ENCODE measurements around the gene SLC39A11. TPM values are rescaled to one million over a fixed set of nuclear protein-coding genes. Genes with fewer than 3 reads are reported as not detected.

SLC39A11 gene
- polyA plus RNA-seq, 1 of the 3 experiments (the other 2 are of a cell fraction), result 23.5 TPM

GRCh38 chr17:73039282-73039681, 53.2 kb downstream of the SLC39A11 start:
- Histone ChIP-seq H3K27ac (ENCODE audit: low read depth in 2 of 2, low read length in 1 of 2) (no peak overlapping the region), H2AFZ (ENCODE audit: low read depth) (no peak overlapping the region), H3K36me3 (replicated peaks in 1 of 2; ENCODE audit: control insufficient read depth in 1 of 2, insufficient read depth in 2 of 2, low read length in 1 of 2) (peaks cover 0 to 7% of the 10 kb centered on the region in 2 experiments), H3K4me1 (ENCODE audit: control insufficient read depth in 1 of 2, insufficient read depth in 2 of 2, low read depth in 1 of 2, low read length in 1 of 2) (peaks cover 9 to 14% of the 10 kb centered on the region in 2 experiments; a peak in 3 of 4 replicates), H3K27me3 (ENCODE audit: insufficient read depth) (no peaks in the 10 kb centered on the region), H3K9me3 (peaks cover 10% of the 10 kb centered on the region; the same call in 1 of the 2 replicates), H3F3A (replicated peaks; ENCODE audit: insufficient read depth) (peaks cover 16% of the 10 kb centered on the region), H3K9me2 (no peaks in the 10 kb centered on the region), H3K79me2 (ENCODE audit: insufficient read depth) (no peaks in the 10 kb centered on the region), H3K4me2 (no peak overlapping the region), H3K4me3 (ENCODE audit: low read depth in 2 of 2, low read length in 1 of 2) (no peak overlapping the region), H3K9ac (no peak overlapping the region), H4K20me1 (ENCODE audit: insufficient read depth) (peaks cover 4% of the 10 kb centered on the region; the same call in 1 of the 2 replicates)
- TF ChIP-seq GABPA (IDR thresholded peaks at IDR 0.05; ENCODE audit: low read depth) (no peak), PBX3 (IDR thresholded peaks at IDR 0.05) (no peak), TAF1 (IDR thresholded peaks at IDR 0.05; ENCODE audit: borderline replicate concordance, low read depth, low read length) (no peak), IRF3 (IDR thresholded peaks at IDR 0.05; ENCODE audit: low read depth, low read length) (no peak), YY1 (IDR thresholded peaks at IDR 0.05; ENCODE audit: low read depth) (no peak), ELF1 (IDR thresholded peaks at IDR 0.05) (no peak), POLR2AphosphoS5 (IDR thresholded peaks at IDR 0.05; ENCODE audit: low read depth, low read length) (no peak)
- DNase-seq, result no peak
- CTCF ChIA-PET, result interaction anchor here (1.1 to 1.7 kb wide), 4 partner anchors 9 to 314 kb away, joined by 3 to 7 read pairs (median 4); no protein-coding TSS in a partner anchor
- POLR2A ChIA-PET, result no interaction called here
- WGBS (ENCODE audit: low lambda C conversion rate), result 94% methylated on average over 9 of the region's 9 CpGs

- Histone ChIP-seq H3K27ac (ENCODE audit: low read depth in 2 of 2, low read length in 1 of 2) (no peak overlapping the region), H3K27me3 (ENCODE audit: insufficient read depth) (no peaks in the 10 kb centered on the region), H3K9ac (no peak overlapping the region), H3K4me1 (ENCODE audit: control insufficient read depth in 1 of 2, insufficient read depth in 2 of 2, low read depth in 1 of 2, low read length in 1 of 2) (peaks cover 5 to 15% of the 10 kb centered on the region in 2 experiments; a peak in 1 of 4 replicates), H3F3A (replicated peaks; ENCODE audit: insufficient read depth) (peaks cover 7% of the 10 kb centered on the region), H2AFZ (ENCODE audit: low read depth) (no peak overlapping the region), H3K4me3 (ENCODE audit: low read depth in 2 of 2, low read length in 1 of 2) (no peak overlapping the region), H3K9me2 (no peaks in the 10 kb centered on the region), H3K9me3 (no peaks in the 10 kb centered on the region), H4K20me1 (ENCODE audit: insufficient read depth) (no peaks in the 10 kb centered on the region), H3K4me2 (no peak overlapping the region), H3K36me3 (replicated peaks in 1 of 2; ENCODE audit: control insufficient read depth in 1 of 2, insufficient read depth in 2 of 2, low read length in 1 of 2) (no peaks in the 10 kb centered on the region), H3K79me2 (ENCODE audit: insufficient read depth) (no peaks in the 10 kb centered on the region)
- ChIA-PET POLR2A (no interaction called here), CTCF (interaction anchor here (1.4 to 2.4 kb wide), 3 partner anchors 18 to 303 kb away, joined by 3 to 10 read pairs (median 7); no protein-coding TSS in a partner anchor)
- no peak for DNase-seq
- no peak for TF ChIP-seq NRF1 (IDR thresholded peaks at IDR 0.05; ENCODE audit: low read depth, low read length)
- no peak for TF ChIP-seq GABPA (IDR thresholded peaks at IDR 0.05; ENCODE audit: low read depth)
- no peak for TF ChIP-seq SMC3 (IDR thresholded peaks at IDR 0.05; ENCODE audit: low read depth, low read length)
- no peak for TF ChIP-seq EP300 (IDR thresholded peaks at IDR 0.05; ENCODE audit: borderline replicate concordance in 1 of 2, low read depth in 1 of 2, low read length in 1 of 2)
- TF ChIP-seq USF1 (IDR thresholded peaks at IDR 0.05; ENCODE audit: borderline replicate concordance, low read depth), result no peak
- TF ChIP-seq ZBTB33 (IDR thresholded peaks at IDR 0.05; ENCODE audit: borderline replicate concordance, low read depth), result no peak
- TF ChIP-seq IRF3 (IDR thresholded peaks at IDR 0.05; ENCODE audit: low read depth, low read length), result no peak
- WGBS (ENCODE audit: low lambda C conversion rate), result 94% methylated on average over 8 of the region's 8 CpGs
These were observed 61.0 kb downstream of the SLC39A11 start for GRCh38 chr17:73031472-73031871.
